Activated CD4-positive, alpha-beta T cell treated with anti-CD3 and anti-CD28 coated beads for 48 hours (primary cell): ENCODE measurements around the gene SULT2A1.
"Not testable (repeated sequence)": the region's sequence is repeated elsewhere in the genome, so short reads cannot be mapped to it uniquely, and the experiment has no call there.

Source experiments
- DNase-seq: peaks from one replicate; pipeline ENCODE4 v3.0.0-alpha.2; 2020

The SULT2A1 gene

GRCh38 chr19:47886010-47886559, at the start of gene SULT2A1:
TSS of gene SULT2A1 (minus strand) at chr19:47886315. CDS start at chr19:47886257, 58 bp downstream.
- DNase-seq, result no peak

- DNase-seq, result not testable (repeated sequence)
Observed at GRCh38 chr19:47928581-47928980, 42.5 kb upstream of the SULT2A1 start.

- DNase-seq, result not testable (repeated sequence)
Observed at GRCh38 chr19:47920107-47920506, 34.0 kb upstream of the SULT2A1 start.

GRCh38 chr19:47910191-47910590, 24.1 kb upstream of the SULT2A1 start:
- not testable (repeated sequence) for DNase-seq

GRCh38 chr19:47909350-47909749, 23.2 kb upstream of the SULT2A1 start:
- peak; percentile 85 for DNase-seq

- DNase-seq, result no peak
Observed at GRCh38 chr19:47901370-47901769, 15.3 kb upstream of the SULT2A1 start.

GRCh38 chr19:47899335-47899734, 13.2 kb upstream of the SULT2A1 start:
- DNase-seq, result no peak

- DNase-seq, result no peak
Observed at GRCh38 chr19:47897861-47898260, 11.7 kb upstream of the SULT2A1 start.

- no peak for DNase-seq
Observed at GRCh38 chr19:47896773-47897172, 10.7 kb upstream of the SULT2A1 start.

- no peak for DNase-seq
Observed at GRCh38 chr19:47896019-47896418, 9.9 kb upstream of the SULT2A1 start.

GRCh38 chr19:47895165-47895782, 9.2 kb upstream of the SULT2A1 start:
- DNase-seq, result no peak

- no peak for DNase-seq
Observed at GRCh38 chr19:47891923-47892666, 6.0 kb upstream of the SULT2A1 start.

GRCh38 chr19:47891622-47891922, 5.5 kb upstream of the SULT2A1 start:
- DNase-seq, result no peak

- DNase-seq, result no peak
Observed at GRCh38 chr19:47890865-47891621, 4.9 kb upstream of the SULT2A1 start.

- no peak for DNase-seq
Observed at GRCh38 chr19:47885067-47885463, 1.1 kb downstream of the SULT2A1 start.

- no peak for DNase-seq
Observed at GRCh38 chr19:47882890-47883289, 3.2 kb downstream of the SULT2A1 start.

GRCh38 chr19:47881757-47882156, 4.4 kb downstream of the SULT2A1 start:
- no peak for DNase-seq

GRCh38 chr19:47879385-47879784, 6.7 kb downstream of the SULT2A1 start:
- not testable (repeated sequence) for DNase-seq

GRCh38 chr19:47878906-47879305, 7.2 kb downstream of the SULT2A1 start:
- no peak for DNase-seq

- no peak for DNase-seq
Observed at GRCh38 chr19:47865166-47865565, 20.9 kb downstream of the SULT2A1 start.

- peak; percentile 93 for DNase-seq
Observed at GRCh38 chr19:47863514-47863936, 22.6 kb downstream of the SULT2A1 start.

- no peak for DNase-seq
Observed at GRCh38 chr19:47861630-47862029, 24.5 kb downstream of the SULT2A1 start.

GRCh38 chr19:47860602-47861297, 25.4 kb downstream of the SULT2A1 start:
- DNase-seq, result no peak
